Trophoblast cell (in vitro differentiated cells and primary cell): ENCODE results near the gene PDIA4.

Experiments used
- DNase-seq, 2 donors: peaks; one replicate each; pipeline ENCODE4 v3.0.0-alpha.2; 2016
- H2AFZ ChIP-seq: 2 replicates; pipeline ENCODE4 v1.6.1; 2013; ENCODE audit warnings: low read length, moderate library complexity, mild to moderate bottlenecking; ENCODE audit not compliant: insufficient read depth, poor library complexity
- H2AK5ac ChIP-seq: 2 replicates; pipeline ENCODE4 v1.6.1; 2013; ENCODE audit warnings: mild to moderate bottlenecking, low read length
- H2BK120ac ChIP-seq: 2 replicates; pipeline ENCODE4 v1.6.1; 2013; ENCODE audit warnings: low read length, mild to moderate bottlenecking, moderate library complexity; ENCODE audit not compliant: insufficient read depth, poor library complexity
- H2BK12ac ChIP-seq: 2 replicates; pipeline ENCODE4 v1.6.1; 2013; ENCODE audit warnings: mild to moderate bottlenecking, low read length, moderate library complexity
- H2BK5ac ChIP-seq: 2 replicates; pipeline ENCODE4 v1.6.1; 2013; ENCODE audit warnings: low read length, low read depth, moderate library complexity, mild to moderate bottlenecking; ENCODE audit not compliant: poor library complexity
- H3K14ac ChIP-seq: 2 replicates; pipeline ENCODE4 v1.6.1; 2013; ENCODE audit warnings: mild to moderate bottlenecking, low read length
- H3K18ac ChIP-seq: 2 replicates; pipeline ENCODE4 v1.6.1; 2013; ENCODE audit warnings: mild to moderate bottlenecking, low read length
- H3K23ac ChIP-seq: 2 replicates; pipeline ENCODE4 v1.6.1; 2013; ENCODE audit warnings: low read length
- H3K27ac ChIP-seq: 2 replicates; pipeline ENCODE4 v1.5.1; 2013; ENCODE audit warnings: low read depth, mild to moderate bottlenecking, inconsistent platforms, low read length, moderate library complexity
- H3K27me3 ChIP-seq: 2 replicates; pipeline ENCODE4 v1.6.1; 2013; ENCODE audit warnings: inconsistent platforms, mild to moderate bottlenecking, low read length, moderate library complexity; ENCODE audit not compliant: insufficient read depth
- H3K36me3 ChIP-seq, 2 experiments: 1 replicate in 1 of 2; 2 replicates in 1 of 2; pipeline ENCODE4 v1.6.1; 2013; ENCODE audit warnings: low read length in 2 of 2, mild to moderate bottlenecking in 2 of 2, moderate library complexity in 1 of 2; ENCODE audit not compliant: insufficient read depth in 2 of 2, control insufficient read depth in 1 of 2
- H3K4ac ChIP-seq: 2 replicates; pipeline ENCODE4 v1.6.1; 2013; ENCODE audit warnings: low read depth, mild to moderate bottlenecking, low read length, moderate library complexity
- H3K4me1 ChIP-seq, 2 experiments: 1 replicate in 1 of 2; 2 replicates in 1 of 2; pipeline ENCODE4 v1.6.1; 2013; ENCODE audit warnings: low read length in 2 of 2, mild to moderate bottlenecking in 2 of 2, moderate library complexity in 1 of 2; ENCODE audit not compliant: insufficient read depth in 2 of 2, control insufficient read depth in 1 of 2
- H3K4me2 ChIP-seq: 2 replicates; pipeline ENCODE4 v1.6.1; 2013; ENCODE audit warnings: inconsistent platforms, mild to moderate bottlenecking, low read length, moderate library complexity
- H3K4me3 ChIP-seq: 2 replicates; pipeline ENCODE4 v1.5.1; 2013; ENCODE audit warnings: mild to moderate bottlenecking, low read depth, low read length, inconsistent platforms
- H3K79me1 ChIP-seq: one replicate; pipeline ENCODE4 v1.6.1; 2013; ENCODE audit warnings: low read length
- H3K79me2 ChIP-seq: 2 replicates; pipeline ENCODE4 v1.6.1; 2013; ENCODE audit warnings: low read length, mild to moderate bottlenecking; ENCODE audit not compliant: control insufficient read depth, insufficient read depth, poor library complexity
- H3K9ac ChIP-seq: 2 replicates; pipeline ENCODE4 v1.6.1; 2013; ENCODE audit warnings: mild to moderate bottlenecking, low read length
- H3K9me3 ChIP-seq: 2 replicates; pipeline ENCODE4 v1.6.1; 2013; ENCODE audit warnings: low read depth, mild to moderate bottlenecking, control low read depth, inconsistent platforms, low read length; ENCODE audit not compliant: insufficient read depth
- H4K12ac ChIP-seq: 2 replicates; pipeline ENCODE4 v1.6.1; 2013; ENCODE audit warnings: low read depth, mild to moderate bottlenecking, low read length, moderate library complexity
- H4K8ac ChIP-seq: 2 replicates; pipeline ENCODE4 v1.6.1; 2013; ENCODE audit warnings: low read depth, mild to moderate bottlenecking, low read length, moderate library complexity
- H4K91ac ChIP-seq: one replicate; pipeline ENCODE4 v1.6.1; 2013; ENCODE audit warnings: low read depth, mild to moderate bottlenecking, low read length, moderate library complexity
- WGBS: extraction: QIAGEN DNeasy Blood & Tissue Kit; methylation state at CpG from one replicate; pipeline ENCODE4 v1.1.7; 2013; ENCODE audit warnings: missing lambda C conversion rate; ENCODE audit not compliant: insufficient read length, insufficient coverage; ENCODE audit errors: extremely low coverage; 5-methylcytosine and 5-hydroxymethylcytosine counted together

PDIA4 gene

DNA sequence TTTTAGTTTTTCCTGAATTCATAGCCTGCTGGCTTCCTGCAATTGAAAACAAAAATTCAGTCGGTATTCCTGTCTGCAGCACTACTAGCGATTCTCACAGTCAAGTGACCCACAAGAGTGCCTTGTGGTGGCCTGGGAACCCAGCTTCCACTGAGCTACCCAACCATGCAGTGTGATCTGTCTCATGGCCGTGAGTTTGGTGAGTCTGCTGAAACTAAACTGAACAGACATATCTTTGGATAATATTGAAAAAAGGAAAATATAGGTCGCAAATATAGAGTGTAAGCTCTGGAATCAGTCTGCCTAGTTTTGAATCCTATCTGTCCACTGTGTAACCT lies 44.1 kb upstream of the PDIA4 start:
- H4K91ac ChIP-seq: no peak overlapping the region
- H3K36me3 ChIP-seq: peaks cover 35 to 39% of the 10 kb centered on the region in 2 experiments
- H3K9me3 ChIP-seq: peaks cover 4% of the 10 kb centered on the region
- no CpG with 5 or more reads among the region's 4 CpGs for WGBS
- no peak overlapping the region for H2AFZ ChIP-seq
- H3K4ac ChIP-seq: no peak overlapping the region
- no peaks in the 10 kb centered on the region for H3K79me2 ChIP-seq
- H3K14ac ChIP-seq: no peak overlapping the region
- H3K4me3 ChIP-seq: no peak overlapping the region
- H3K9ac ChIP-seq: no peak overlapping the region
- no peak overlapping the region for H4K12ac ChIP-seq
- no peak overlapping the region for H2BK120ac ChIP-seq
- H4K8ac ChIP-seq: peak overlapping the region; percentile 64
- no peak overlapping the region for H3K23ac ChIP-seq
- H2AK5ac ChIP-seq: no peak overlapping the region
- H3K4me1 ChIP-seq: no peaks in the 10 kb centered on the region
- H3K27ac ChIP-seq: no peak overlapping the region
- no peaks in the 10 kb centered on the region for H3K79me1 ChIP-seq
- H3K27me3 ChIP-seq: no peaks in the 10 kb centered on the region
- H3K4me2 ChIP-seq: no peak overlapping the region
- H2BK12ac ChIP-seq: no peak overlapping the region
- H2BK5ac ChIP-seq: no peak overlapping the region
- no peak for DNase-seq
- no peak overlapping the region for H3K18ac ChIP-seq

DNA sequence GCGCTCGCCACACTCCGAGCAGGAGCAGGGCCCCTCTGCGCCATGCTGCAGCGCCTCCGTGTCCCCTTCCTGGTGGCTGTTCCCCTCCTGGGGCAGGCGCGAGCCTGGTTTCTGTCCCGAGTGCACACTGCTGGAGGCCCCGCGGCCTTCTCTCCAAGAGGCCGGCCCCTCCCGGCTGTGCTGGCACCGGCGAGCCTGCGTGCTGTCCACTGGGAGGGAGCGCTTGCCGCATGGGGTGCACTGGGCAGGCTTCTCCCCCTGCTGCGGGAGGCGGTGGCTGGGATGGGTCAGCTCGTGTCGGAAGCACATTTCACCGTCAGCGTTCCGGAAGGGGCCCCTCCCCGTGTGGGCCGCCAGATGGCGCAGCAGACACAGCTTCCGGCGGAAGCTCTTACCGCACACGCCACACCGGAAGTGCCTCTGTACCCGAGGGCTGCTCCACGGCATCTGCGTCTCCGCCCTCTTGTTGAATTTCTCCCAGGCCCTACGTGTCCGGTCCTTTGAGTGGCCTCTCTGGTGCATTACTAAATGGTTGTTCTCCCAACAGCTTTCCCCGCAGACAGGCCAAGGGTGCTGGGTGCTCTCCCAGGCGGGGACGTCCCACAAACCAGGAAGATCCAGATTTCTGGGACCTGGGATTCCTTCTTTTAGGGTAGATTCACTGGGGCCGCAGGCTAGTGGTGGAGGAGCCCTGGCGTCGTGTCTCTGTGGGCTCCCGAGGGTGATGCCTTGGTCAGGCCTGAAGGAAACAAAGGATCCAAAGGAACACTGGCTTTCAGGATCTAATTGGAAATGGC lies 43.5 kb upstream of the PDIA4 start:
- peak overlapping the region; percentile 58 for H4K12ac ChIP-seq
- H3K14ac ChIP-seq: no peak overlapping the region
- no CpG with 5 or more reads among the region's 46 CpGs for WGBS
- H3K4me2 ChIP-seq: no peak overlapping the region
- peaks cover 4% of the 10 kb centered on the region for H3K9me3 ChIP-seq
- H3K79me1 ChIP-seq: no peaks in the 10 kb centered on the region
- H2BK5ac ChIP-seq: no peak overlapping the region
- H3K27ac ChIP-seq: no peak overlapping the region
- H3K4ac ChIP-seq: no peak overlapping the region
- H3K4me3 ChIP-seq: no peak overlapping the region
- H2BK120ac ChIP-seq: no peak overlapping the region
- no peak overlapping the region for H4K91ac ChIP-seq
- H3K79me2 ChIP-seq: no peaks in the 10 kb centered on the region
- peak in 1 of 2 donors; percentile 27 for DNase-seq
- peak overlapping the region; percentile 44 for H2AFZ ChIP-seq
- no peaks in the 10 kb centered on the region for H3K4me1 ChIP-seq
- peaks cover 35 to 39% of the 10 kb centered on the region in 2 experiments for H3K36me3 ChIP-seq
- no peak overlapping the region for H3K23ac ChIP-seq
- no peaks in the 10 kb centered on the region for H3K27me3 ChIP-seq
- no peak overlapping the region for H3K9ac ChIP-seq
- no peak overlapping the region for H2AK5ac ChIP-seq
- no peak overlapping the region for H2BK12ac ChIP-seq
- H3K18ac ChIP-seq: no peak overlapping the region
- H4K8ac ChIP-seq: peak overlapping the region; percentile 64

DNA sequence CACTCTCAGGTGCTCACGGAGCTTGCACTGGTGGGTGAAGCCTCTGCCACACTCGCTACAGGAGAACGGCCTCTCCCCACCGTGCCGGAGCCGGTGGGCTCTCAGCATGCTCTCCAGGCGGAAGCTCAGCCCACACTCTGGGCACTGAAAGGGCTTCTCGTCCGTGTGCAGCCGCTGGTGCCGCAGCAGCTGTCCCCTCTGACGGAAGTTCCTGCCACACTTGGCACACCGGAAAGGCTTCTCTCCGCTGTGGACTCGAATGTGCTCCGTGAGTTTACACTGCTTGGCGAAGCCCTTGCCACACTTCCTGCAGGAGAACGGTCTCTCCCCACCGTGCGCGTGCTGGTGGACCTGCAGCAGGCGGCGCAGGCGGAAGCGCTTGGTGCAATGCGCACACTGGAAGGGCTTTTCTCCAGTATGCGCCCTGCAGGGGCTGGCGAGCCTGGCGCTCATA lies 42.9 kb upstream of the PDIA4 start:
- Histone ChIP-seq H3K27me3 (no peaks in the 10 kb centered on the region), H2AFZ (no peak overlapping the region), H3K9me3 (peaks cover 4% of the 10 kb centered on the region), H3K4me3 (no peak overlapping the region), H3K18ac (no peak overlapping the region), H2AK5ac (no peak overlapping the region), H3K79me1 (no peaks in the 10 kb centered on the region), H4K8ac (no peak overlapping the region), H3K4me2 (no peak overlapping the region), H2BK12ac (no peak overlapping the region), H3K4me1 (no peaks in the 10 kb centered on the region), H3K36me3 (peaks cover 32 to 39% of the 10 kb centered on the region in 2 experiments), H4K12ac (no peak overlapping the region), H4K91ac (no peak overlapping the region), H2BK5ac (no peak overlapping the region), H3K14ac (no peak overlapping the region), H3K9ac (no peak overlapping the region), H3K4ac (no peak overlapping the region), H2BK120ac (no peak overlapping the region), H3K27ac (no peak overlapping the region), H3K23ac (no peak overlapping the region), H3K79me2 (no peaks in the 10 kb centered on the region)
- no CpG with 5 or more reads among the region's 29 CpGs for WGBS
- DNase-seq: no peak

DNA sequence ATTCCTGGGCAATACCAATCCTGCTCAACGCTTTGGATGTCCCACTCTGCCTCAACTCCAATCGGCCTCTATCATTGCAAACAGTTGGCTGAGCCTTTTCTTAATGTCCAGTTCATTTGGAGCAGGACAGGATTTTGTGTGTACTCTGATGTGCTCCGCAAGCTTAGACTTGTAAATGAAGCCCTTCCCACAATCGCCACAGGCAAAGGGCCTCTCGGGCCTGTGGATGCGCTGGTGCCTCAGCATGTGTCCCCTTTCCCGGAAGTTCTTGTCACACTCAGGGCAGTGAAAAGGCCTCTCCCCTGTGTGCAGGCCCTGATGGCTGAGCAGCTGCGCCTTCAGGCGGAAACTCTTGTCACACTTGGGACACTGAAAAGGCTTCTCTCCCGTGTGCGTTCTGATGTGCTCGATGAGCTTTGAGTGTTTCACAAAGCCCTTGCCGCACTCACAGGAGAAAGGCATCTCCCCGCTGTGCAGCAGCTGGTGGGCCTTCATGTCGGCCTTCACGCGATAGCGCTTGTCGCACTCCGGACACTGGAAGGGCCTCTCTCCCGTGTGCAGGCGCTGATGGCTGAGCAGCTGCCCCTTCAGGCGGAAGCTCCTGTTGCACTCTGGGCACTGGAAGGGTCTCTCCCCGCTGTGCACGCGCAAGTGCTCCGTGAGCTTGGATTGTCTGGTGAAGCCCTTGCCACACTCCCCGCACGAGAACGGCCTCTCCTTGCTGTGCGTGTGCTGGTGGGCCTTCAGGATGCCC lies 42.2 kb upstream of the PDIA4 start:
- WGBS: no CpG with 5 or more reads among the region's 31 CpGs
- no peak overlapping the region for H3K4ac ChIP-seq

More for the DNA sequence above, 42.2 kb upstream of the PDIA4 start:
- Histone ChIP-seq H3K27ac (no peak overlapping the region), H2BK12ac (no peak overlapping the region), H3K18ac (no peak overlapping the region), H2BK5ac (no peak overlapping the region), H3K27me3 (no peaks in the 10 kb centered on the region), H3K14ac (no peak overlapping the region), H3K4me1 (no peaks in the 10 kb centered on the region), H2AK5ac (no peak overlapping the region), H3K79me1 (peaks cover 2% of the 10 kb centered on the region), H2AFZ (no peak overlapping the region), H4K8ac (no peak overlapping the region), H3K23ac (no peak overlapping the region), H3K36me3 (peaks cover 32 to 39% of the 10 kb centered on the region in 2 experiments), H3K9me3 (peaks cover 4% of the 10 kb centered on the region), H4K12ac (no peak overlapping the region), H4K91ac (no peak overlapping the region), H3K4me3 (no peak overlapping the region), H3K9ac (no peak overlapping the region), H3K79me2 (peaks cover 1% of the 10 kb centered on the region), H2BK120ac (no peak overlapping the region), H3K4me2 (no peak overlapping the region)
- DNase-seq: no peak
